ENCODE results near the gene TTK.

Gene TTK

GRCh38 chr6:80004173-80005072 lies at the start of gene TTK:
Gene TTK, plus strand, starts transcription at chr6:80004649. Its CDS starts 1,195 bp downstream, at chr6:80005844.
- peak; percentile 90 for DNase-seq

GRCh38 chr6:79954849-79955248 lies 49.6 kb upstream of the TTK start:
- DNase-seq = no peak

DNA sequence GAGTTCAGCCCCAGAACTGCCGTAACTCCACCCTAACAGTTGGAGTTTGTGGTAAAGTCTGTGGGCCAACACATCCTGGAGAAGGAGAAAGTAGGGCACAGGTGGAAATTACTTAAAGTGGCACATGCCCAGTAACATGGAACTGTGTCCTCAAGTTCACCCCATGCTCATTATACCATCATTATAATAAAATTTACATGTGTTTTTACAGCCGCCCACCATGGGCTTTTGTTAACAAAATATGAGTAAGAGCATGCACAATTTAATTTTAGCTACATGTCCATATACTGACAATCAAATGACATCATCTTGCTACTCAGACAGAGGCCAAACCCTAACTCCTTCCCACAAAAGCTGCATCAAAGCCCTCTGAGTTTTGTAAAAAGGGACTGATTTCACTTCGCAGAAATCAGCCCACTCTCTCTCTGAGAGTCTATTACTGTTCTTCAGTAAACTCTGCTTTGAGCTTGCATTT lies 39.8 kb upstream of the TTK start:
- no peak for DNase-seq

GRCh38 chr6:79967178-79967577 lies 37.3 kb upstream of the TTK start:
- no peak for DNase-seq

DNA sequence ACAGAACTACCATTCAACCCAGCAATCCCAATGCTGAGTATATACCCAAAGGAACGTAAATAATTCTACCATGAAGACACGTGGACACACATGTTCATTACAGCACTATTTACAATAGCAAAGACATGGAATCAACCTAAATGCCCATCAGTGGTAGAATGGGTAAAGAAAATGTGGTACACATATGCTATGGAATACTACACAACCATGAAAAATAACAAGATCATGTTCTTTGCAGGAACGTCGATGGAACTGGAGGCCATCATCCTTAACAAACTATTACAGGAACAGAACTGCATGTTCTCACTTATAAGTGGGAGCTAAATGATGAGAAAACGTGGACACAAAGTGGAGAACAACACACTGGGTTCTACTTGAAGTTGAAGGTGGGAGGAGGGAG lies 34.7 kb upstream of the TTK start:
- no peak for DNase-seq

DNA sequence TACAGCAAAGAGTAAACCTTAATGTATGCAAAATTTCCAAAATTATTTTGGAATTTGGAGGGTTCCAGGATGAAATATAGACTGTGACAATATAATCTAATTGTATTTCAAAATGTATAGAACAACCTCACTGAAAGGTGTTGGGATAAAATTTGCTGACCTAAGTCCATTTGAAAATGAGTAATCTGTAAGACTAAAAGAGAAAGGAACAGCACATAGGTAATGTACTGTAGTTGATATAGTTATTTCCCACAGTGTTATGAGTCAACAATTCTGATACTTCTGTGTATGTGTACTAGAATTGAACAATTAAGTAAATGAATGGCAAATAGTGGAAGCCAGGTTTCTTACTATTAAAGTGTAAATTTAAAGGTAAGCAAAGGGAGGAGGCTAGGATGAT lies 33.3 kb upstream of the TTK start:
- no peak for DNase-seq

DNA sequence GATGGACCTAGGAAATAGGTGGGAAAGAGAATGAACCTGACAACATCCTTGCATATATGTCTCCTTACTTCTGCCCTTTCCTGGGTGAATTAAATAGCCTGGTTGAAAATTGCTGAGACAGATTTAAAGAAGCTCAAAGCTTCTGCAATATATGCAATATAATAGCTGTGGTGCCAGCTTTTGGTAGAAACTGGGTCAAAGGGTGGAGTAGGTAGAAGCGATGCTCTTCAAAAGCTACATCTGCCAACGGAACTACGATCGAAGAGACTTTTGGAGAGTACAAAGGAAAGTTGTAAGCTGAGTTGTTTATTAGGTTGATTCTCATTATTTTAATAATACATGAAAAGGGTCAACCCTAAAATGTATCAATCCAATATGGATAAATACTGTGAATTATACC lies 22.8 kb upstream of the TTK start:
- DNase-seq = no peak

- no peak for DNase-seq
Observed at GRCh38 chr6:79984261-79984660, 20.2 kb upstream of the TTK start.

- DNase-seq = no peak
Observed at GRCh38 chr6:79985128-79985527, 19.3 kb upstream of the TTK start.

GRCh38 chr6:79989641-79990040 lies 14.8 kb upstream of the TTK start:
- DNase-seq = no peak

DNA sequence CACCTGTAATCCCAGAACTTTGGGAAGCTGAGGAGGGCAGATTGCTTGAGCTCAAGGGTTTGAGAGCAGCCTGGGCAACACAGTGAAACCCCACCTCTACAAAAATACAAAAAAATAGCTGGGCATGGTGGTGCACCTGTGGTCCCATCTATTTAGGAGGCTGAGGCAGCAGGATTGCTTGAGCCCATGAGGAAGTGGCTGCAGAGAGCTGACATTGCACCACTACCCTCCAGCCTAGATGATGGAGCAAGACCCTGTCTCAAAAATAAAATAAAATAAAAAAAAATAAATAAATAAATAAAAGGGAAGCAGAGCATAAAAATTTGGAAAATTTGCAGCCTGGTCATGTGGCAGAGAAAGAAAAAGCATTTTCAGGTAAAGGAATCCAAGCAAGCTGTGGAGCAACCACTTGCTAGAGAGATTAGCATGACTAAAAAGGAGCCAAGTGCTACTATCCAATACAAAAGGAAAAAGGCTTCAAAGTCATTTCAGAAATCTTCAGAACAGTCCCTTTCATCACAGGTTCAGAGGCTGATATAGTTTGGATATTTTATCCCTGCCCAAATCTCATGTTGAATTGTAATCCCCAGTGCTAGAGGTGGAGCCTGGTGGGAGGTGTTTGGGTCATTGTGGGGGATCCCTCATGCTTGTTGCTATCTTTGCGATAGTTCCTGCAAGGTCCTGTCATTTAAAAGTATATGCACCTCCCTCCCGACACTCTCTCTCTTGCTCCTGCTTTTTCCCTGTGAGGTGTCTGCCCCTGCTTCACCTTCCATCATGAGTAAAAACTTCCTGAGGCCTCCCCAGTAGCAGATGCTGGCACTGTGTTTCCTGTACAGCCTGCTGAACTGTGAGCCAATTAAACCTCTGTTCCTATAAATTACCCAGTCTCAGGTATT lies 11.2 kb upstream of the TTK start:
- no peak for DNase-seq

GRCh38 chr6:79993911-79994309 lies 10.5 kb upstream of the TTK start:
- DNase-seq = no peak

DNA sequence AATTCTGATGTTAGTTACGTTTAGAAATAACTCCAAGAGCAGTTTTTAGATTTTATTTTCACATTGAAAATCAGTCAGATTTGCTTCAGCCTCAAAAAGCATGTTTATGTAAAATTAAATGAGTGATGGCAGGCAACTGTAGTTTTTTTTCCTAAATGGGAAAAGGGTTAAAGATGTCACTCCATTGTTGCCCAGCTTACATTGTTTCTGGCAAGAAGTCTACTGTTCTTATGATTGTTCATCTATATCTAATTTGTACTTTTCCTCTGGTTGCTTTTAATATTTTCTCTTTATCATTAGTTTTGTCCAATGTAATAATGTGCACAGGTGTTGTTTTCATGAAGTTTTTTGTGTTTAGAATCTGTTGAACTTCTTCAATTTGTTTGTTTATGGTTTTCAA lies 6.7 kb upstream of the TTK start:
- DNase-seq = no peak

DNA sequence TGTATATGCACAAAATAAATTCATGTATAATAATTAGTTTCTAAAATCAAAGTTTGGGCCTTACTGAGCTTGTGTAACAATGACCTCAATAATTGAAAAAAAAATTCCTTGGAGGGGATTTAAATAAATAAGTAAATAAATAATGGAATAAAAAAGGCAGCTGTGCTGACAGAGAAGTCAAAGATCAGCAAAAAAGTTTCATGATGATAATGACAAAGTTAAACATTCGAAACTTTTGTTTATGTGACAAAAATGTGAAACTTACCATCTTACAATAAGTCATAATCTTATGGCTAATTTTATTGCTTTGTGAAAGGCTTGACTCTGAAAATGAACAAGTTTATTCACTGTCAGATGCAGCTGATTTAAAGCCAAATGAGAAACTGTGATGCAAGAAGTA lies 3.1 kb upstream of the TTK start:
- DNase-seq = no peak

DNA sequence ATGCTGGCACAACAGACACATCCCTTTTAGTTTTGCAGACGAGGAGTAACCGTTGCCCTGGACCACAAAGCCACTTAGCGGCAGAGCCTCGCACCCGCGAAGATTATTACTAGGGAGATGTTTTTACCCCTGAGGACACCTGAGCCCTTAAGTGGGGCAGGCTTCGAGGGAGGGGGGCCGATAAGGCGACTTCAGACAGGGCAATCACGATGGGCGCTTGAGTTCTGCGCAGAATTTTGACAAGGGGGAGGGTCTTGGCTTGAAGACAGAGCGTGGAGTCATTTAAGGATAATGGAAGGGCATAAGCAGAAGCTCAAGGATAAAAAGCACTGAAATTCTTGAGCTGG lies 650 bp upstream of the TTK start:
- DNase-seq = no peak

- no peak for DNase-seq
Observed at GRCh38 chr6:80005406-80005805, 957 bp downstream of the TTK start.

GRCh38 chr6:80006541-80006940 lies 2.1 kb downstream of the TTK start:
- no peak for DNase-seq

DNA sequence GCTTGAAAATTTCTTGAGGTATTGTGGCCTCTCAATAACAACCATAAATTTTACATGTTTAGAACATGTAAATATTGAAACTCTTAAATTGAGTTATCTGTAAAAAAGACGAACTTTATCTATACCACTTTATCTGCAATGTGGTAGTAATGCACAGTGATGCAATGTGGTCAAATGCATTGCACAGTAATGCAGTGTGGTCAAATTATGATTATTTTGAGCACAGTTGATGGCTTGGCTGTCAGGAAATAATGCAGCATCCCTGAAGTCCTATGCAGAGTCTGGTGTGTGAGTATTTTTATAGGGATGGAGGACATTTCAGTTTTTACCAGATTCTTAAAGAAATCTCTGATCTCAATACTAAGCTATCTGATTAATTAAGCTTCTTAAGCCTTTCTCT lies 5.1 kb downstream of the TTK start:
- no peak for DNase-seq

DNA sequence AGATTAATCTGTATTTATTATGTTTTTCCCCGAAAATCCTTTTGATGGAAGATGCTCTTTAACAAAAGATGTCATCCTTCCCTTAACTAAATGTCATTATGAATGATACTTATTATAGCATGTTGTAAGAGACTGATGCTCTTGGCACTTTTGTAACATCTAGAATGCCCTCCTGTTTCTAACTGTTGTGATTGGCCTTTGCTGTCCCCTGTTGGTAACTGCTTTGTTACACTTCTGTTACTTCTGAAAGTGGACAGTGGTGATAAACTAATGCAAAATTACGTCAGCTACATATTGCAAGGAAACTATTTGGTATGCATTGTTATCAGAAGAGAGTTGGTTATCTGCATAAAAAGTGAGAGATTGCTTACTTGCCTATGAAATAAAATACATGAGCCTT lies 5.8 kb downstream of the TTK start:
- no peak for DNase-seq

- no peak for DNase-seq
Observed at GRCh38 chr6:80015839-80016435, 11.5 kb downstream of the TTK start.

- DNase-seq = no peak
Observed at GRCh38 chr6:80020381-80021120, 16.1 kb downstream of the TTK start.

DNA sequence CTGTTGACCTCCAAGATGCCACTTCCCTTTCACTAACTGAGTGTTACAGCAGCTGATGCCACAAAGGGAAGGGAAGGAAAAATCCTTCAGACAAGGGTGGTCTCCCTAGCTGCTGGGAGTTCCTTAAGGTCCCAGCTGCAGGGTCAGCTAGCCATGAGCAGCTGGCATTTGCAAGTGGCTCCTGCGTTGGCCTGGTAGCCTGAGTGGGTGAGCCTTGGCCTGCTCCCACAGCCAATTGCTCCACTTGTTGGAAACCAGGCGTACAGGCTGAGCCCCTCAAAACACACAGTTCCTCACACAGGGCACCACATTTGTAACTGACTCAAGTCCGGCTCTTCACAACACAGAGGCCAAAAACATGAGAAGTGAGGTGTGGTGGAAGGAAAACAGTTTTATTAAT lies 16.7 kb downstream of the TTK start:
- DNase-seq = no peak

GRCh38 chr6:80021591-80021990 lies 17.1 kb downstream of the TTK start:
- DNase-seq = no peak
